SK-N-SH (cell line): ENCODE measurements around the gene TRMU. TPM values are rescaled to one million over a fixed set of nuclear protein-coding genes. Genes with fewer than 3 reads are reported as not detected.

Experiments used
- CTCF ChIA-PET: fragments of 300-600, 350-600 bp; formaldehyde crosslinking; extraction: SDS; loops from one replicate; lab custom pipeline; 2021; lab: Yijun Ruan, JAX
- POLR2A ChIA-PET: fragments of 350-600 bp; sonication (Branson Sonifier 250); formaldehyde crosslinking; extraction: SDS; loops from one replicate; lab custom pipeline; 2020; ENCODE audit warnings: antibody characterized with exemption, inconsistent platforms; lab: Yijun Ruan, JAX
- DNase-seq: peaks from one replicate; pipeline ENCODE4 v3.0.0; 2012
- H2AFZ ChIP-seq: fragments of 200-600 bp; sonication (generic); 2 replicates; pipeline ENCODE4 v1.8.1; 2016; ENCODE audit warnings: antibody characterized with exemption, mild to moderate bottlenecking, low read depth
- H3F3A ChIP-seq: fragments of 200-600 bp; sonication (generic); replicated peaks from 2 replicates; pipeline ENCODE3; 2016; ENCODE audit warnings: antibody characterized with exemption, mild to moderate bottlenecking; ENCODE audit not compliant: insufficient read depth
- H3K27ac ChIP-seq, 2 experiments: fragments of 200-500 bp in 1 of 2; fragments of 200-600 bp in 1 of 2; sonication (Bioruptor generic) in 1 of 2; sonication (generic), shearing (Covaris generic) in 1 of 2; 2 replicates each; pipeline versions ENCODE4 v1.5.1 to v1.6.1; 2014 to 2016; ENCODE audit warnings: low read depth in 2 of 2, inconsistent platforms in 1 of 2, low read length in 1 of 2, mild to moderate bottlenecking in 1 of 2, mixed read lengths in 1 of 2
- H3K27me3 ChIP-seq: fragments of 200-600 bp; sonication (generic), shearing (Covaris generic); 2 replicates; pipeline ENCODE4 v1.6.1; 2016; ENCODE audit warnings: mixed run types; ENCODE audit not compliant: insufficient read depth
- H3K36me3 ChIP-seq, 2 experiments: fragments of 200-500 bp in 1 of 2; fragments of 200-600 bp in 1 of 2; sonication (Bioruptor generic) in 1 of 2; sonication (generic) in 1 of 2; replicated peaks in 1 of 2; 2 replicates each; pipeline versions ENCODE3 to v1.5.1; 2014 to 2016; ENCODE audit warnings: low read length in 1 of 2, mild to moderate bottlenecking in 1 of 2; ENCODE audit not compliant: insufficient read depth in 2 of 2, control insufficient read depth in 1 of 2
- H3K4me1 ChIP-seq, 2 experiments: fragments of 200-500 bp in 1 of 2; fragments of 200-600 bp in 1 of 2; sonication (Bioruptor generic) in 1 of 2; sonication (generic), shearing (Covaris generic) in 1 of 2; 2 replicates each; pipeline versions ENCODE4 v1.5.1 to v1.6.1; 2014 to 2016; ENCODE audit warnings: low read depth in 1 of 2, low read length in 1 of 2, mixed run types in 1 of 2; ENCODE audit not compliant: insufficient read depth in 2 of 2, control insufficient read depth in 1 of 2
- H3K4me2 ChIP-seq: fragments of 200-600 bp; sonication (generic), shearing (Covaris generic); 2 replicates; pipeline ENCODE4 v1.6.1; 2017; ENCODE audit warnings: mixed run types
- H3K4me3 ChIP-seq, 2 experiments: fragments of 200-500 bp in 1 of 2; fragments of 200-600 bp in 1 of 2; sonication (Bioruptor generic) in 1 of 2; sonication (generic), shearing (Covaris generic) in 1 of 2; 2 replicates each; pipeline versions ENCODE4 v1.5.1 to v1.8.1; 2014 to 2016; ENCODE audit warnings: low read depth in 2 of 2, inconsistent platforms in 1 of 2, low read length in 1 of 2, mild to moderate bottlenecking in 1 of 2, mixed read lengths in 1 of 2, moderate library complexity in 1 of 2
- H3K79me2 ChIP-seq: fragments of 200-600 bp; sonication (generic); 2 replicates; pipeline ENCODE4 v1.8.1; 2017; ENCODE audit warnings: mild to moderate bottlenecking; ENCODE audit not compliant: insufficient read depth
- H3K9ac ChIP-seq: fragments of 200-600 bp; sonication (generic); 2 replicates; pipeline ENCODE4 v1.6.1; 2017; ENCODE audit warnings: mixed run types
- H3K9me2 ChIP-seq: fragments of 200-600 bp; sonication (generic); 2 replicates; pipeline ENCODE4 v1.6.1; 2017; ENCODE audit warnings: mixed run types
- H3K9me3 ChIP-seq: fragments of 200-600 bp; sonication (generic); 2 replicates; pipeline ENCODE4 v1.6.1; 2017; ENCODE audit warnings: mixed run types, mild to moderate bottlenecking, moderate library complexity
- H4K20me1 ChIP-seq: fragments of 200-600 bp; sonication (generic); 2 replicates; pipeline ENCODE4 v1.6.1; 2017; ENCODE audit warnings: mild to moderate bottlenecking, mixed run types; ENCODE audit not compliant: insufficient read depth
- CHD2 ChIP-seq: fragments of 150-350 bp; IDR thresholded peaks from 2 replicates; pipeline ENCODE4 v1.6.1; 2018; ENCODE audit warnings: low read length; ENCODE audit not compliant: partially characterized antibody
- CTCF ChIP-seq: fragments of 200-600 bp; sonication (generic); IDR thresholded peaks from 2 replicates; pipeline ENCODE4 v1.6.1; 2017; ENCODE audit warnings: antibody characterized with exemption, mild to moderate bottlenecking, moderate library complexity
- EZH2phosphoT487 ChIP-seq: fragments of 200-600 bp; sonication (generic); IDR thresholded peaks from 2 replicates; pipeline ENCODE4 v1.6.1; 2017; ENCODE audit warnings: low read depth, mixed run types, mild to moderate bottlenecking, antibody characterized with exemption, moderate library complexity, borderline replicate concordance
- FOSL2 ChIP-seq: IDR thresholded peaks from 2 replicates; pipeline ENCODE4 v1.4.0; 2012; ENCODE audit warnings: low read depth, mild to moderate bottlenecking, moderate library complexity, borderline replicate concordance
- FOXJ3 ChIP-seq: sonication (generic); formaldehyde crosslinking; IDR thresholded peaks from 2 replicates; pipeline ENCODE4 v1.5.1; 2020; ENCODE audit warnings: mild to moderate bottlenecking, missing genetic modification reagents
- FOXM1 ChIP-seq: IDR thresholded peaks from 2 replicates; pipeline ENCODE4 v1.4.0; 2012; ENCODE audit warnings: low read depth, mild to moderate bottlenecking
- GATA2 ChIP-seq: sonication (generic); formaldehyde crosslinking; IDR thresholded peaks from 2 replicates; pipeline ENCODE4 v1.5.0; 2020; ENCODE audit warnings: mild to moderate bottlenecking, missing genetic modification reagents
- IRF3 ChIP-seq: fragments of 150-350 bp; IDR thresholded peaks from 2 replicates; pipeline ENCODE4 v1.6.1; 2016; ENCODE audit warnings: mild to moderate bottlenecking, low read depth, low read length
- JUND ChIP-seq: IDR thresholded peaks from 2 replicates; pipeline ENCODE4 v1.4.0; 2012
- MEF2A ChIP-seq: IDR thresholded peaks from 2 replicates; pipeline ENCODE4 v1.4.0; 2012; ENCODE audit warnings: low read depth, borderline replicate concordance
- MXI1 ChIP-seq: IDR thresholded peaks from 2 replicates; pipeline ENCODE4 v1.6.1; 2012; ENCODE audit warnings: mild to moderate bottlenecking, low read depth, low read length, improper control_type of control experiment
- RAD21 ChIP-seq: IDR thresholded peaks from 2 replicates; pipeline ENCODE4 v1.6.1; 2012; ENCODE audit warnings: mild to moderate bottlenecking, low read length
- RFX5 ChIP-seq: IDR thresholded peaks from 2 replicates; pipeline ENCODE4 v1.6.1; 2012; ENCODE audit warnings: mild to moderate bottlenecking, improper control_type of control experiment, low read length
- SMC3 ChIP-seq: IDR thresholded peaks from 2 replicates; pipeline ENCODE4 v1.6.1; 2012; ENCODE audit warnings: low read depth, low read length, improper control_type of control experiment
- TAF1 ChIP-seq: IDR thresholded peaks from 2 replicates; pipeline ENCODE4 v1.6.1; 2012; ENCODE audit warnings: low read depth, mild to moderate bottlenecking, low read length, moderate library complexity, borderline replicate concordance
- TCF12 ChIP-seq: IDR thresholded peaks from 2 replicates; pipeline ENCODE4 v1.4.0; 2012
- TEAD4 ChIP-seq: IDR thresholded peaks from 2 replicates; pipeline ENCODE4 v1.4.0; 2012; ENCODE audit warnings: mild to moderate bottlenecking, borderline replicate concordance; ENCODE audit not compliant: insufficient read depth
- USF1 ChIP-seq: IDR thresholded peaks from 2 replicates; pipeline ENCODE4 v1.4.0; 2012; ENCODE audit warnings: low read depth, borderline replicate concordance
- USF2 ChIP-seq: fragments of 150-350 bp; IDR thresholded peaks from 2 replicates; pipeline ENCODE4 v1.6.1; 2017; ENCODE audit warnings: antibody characterized with exemption, low read length, low read depth, borderline replicate concordance
- ZBTB33 ChIP-seq: IDR thresholded peaks from 2 replicates; pipeline ENCODE4 v1.4.0; 2012; ENCODE audit warnings: low read depth, borderline replicate concordance
- WGBS: methylation state at CpG from one replicate; pipeline ENCODE4 v1.1.6; 2017; ENCODE audit warnings: low lambda C conversion rate; 5-methylcytosine and 5-hydroxymethylcytosine counted together
- polyA plus RNA-seq, 3 experiments: library from polyadenylated mRNA; depleted of rRNA; stranded (reverse); fragments of >200 nt; gene quantifications; 2 replicates each; pipeline ENCODE4 v1.2.3, GENCODE V29; 2012

Gene TRMU
- polyA plus RNA-seq, 1 of the 3 experiments (the other 2 are of a cell fraction): 47.1 TPM

- peaks cover 11% of the 10 kb centered on the region; the same call in 1 of the 2 replicates for H4K20me1 ChIP-seq
- peaks cover 22 to 82% of the 10 kb centered on the region in 2 experiments for H3K36me3 ChIP-seq
- no peaks in the 10 kb centered on the region for H3K9me2 ChIP-seq
- no peaks in the 10 kb centered on the region for H3F3A ChIP-seq
- WGBS: 96% methylated on average over 16 of the region's 18 CpGs
- no peak overlapping the region for H3K27ac ChIP-seq
- no peak overlapping the region for H3K9ac ChIP-seq
- no peak overlapping the region for H2AFZ ChIP-seq
- no peak for DNase-seq
- no peaks in the 10 kb centered on the region for H3K4me1 ChIP-seq
- no peaks in the 10 kb centered on the region for H3K9me3 ChIP-seq
- peaks cover 16% of the 10 kb centered on the region; the same call in 1 of the 2 replicates for H3K79me2 ChIP-seq
- H3K4me3 ChIP-seq: no peak overlapping the region
- ChIA-PET CTCF (interaction anchor here (1.7 kb wide), 1 partner anchor 194 kb away, joined by 7 read pairs; no protein-coding TSS in a partner anchor), POLR2A (no interaction called here)
- no peaks in the 10 kb centered on the region for H3K27me3 ChIP-seq
- no peak overlapping the region for H3K4me2 ChIP-seq
- TF ChIP-seq RFX5: no peak
- no peak for TF ChIP-seq MEF2A
- TF ChIP-seq SMC3: no peak
- TF ChIP-seq TCF12: no peak
- no peak for TF ChIP-seq FOXM1
- no peak for TF ChIP-seq RAD21
- no peak for TF ChIP-seq TAF1
- no peak for TF ChIP-seq EZH2phosphoT487
- TF ChIP-seq JUND: no peak
- no peak for TF ChIP-seq FOXJ3 (CRISPR knock-in tag)
- TF ChIP-seq IRF3: no peak
Measured at GRCh38 chr22:46349238-46349637, 13.7 kb downstream of the TRMU start.

GRCh38 chr22:46349681-46350080 is 14.2 kb downstream of the TRMU start:
- Histone ChIP-seq H3K36me3 (peaks cover 20 to 82% of the 10 kb centered on the region in 2 experiments), H3K4me3 (no peak overlapping the region), H3K9me2 (no peaks in the 10 kb centered on the region), H3F3A (no peaks in the 10 kb centered on the region), H3K27me3 (no peaks in the 10 kb centered on the region), H3K4me1 (no peaks in the 10 kb centered on the region), H4K20me1 (peaks cover 15% of the 10 kb centered on the region; the same call in 1 of the 2 replicates), H2AFZ (no peak overlapping the region), H3K9ac (no peak overlapping the region), H3K9me3 (no peaks in the 10 kb centered on the region), H3K79me2 (peaks cover 16% of the 10 kb centered on the region; the same call in 1 of the 2 replicates), H3K27ac (no peak overlapping the region), H3K4me2 (no peak overlapping the region)
- POLR2A ChIA-PET: no interaction called here
- CTCF ChIA-PET: interaction anchor here (1.7 kb wide), 1 partner anchor 193 kb away, joined by 7 read pairs; no protein-coding TSS in a partner anchor
- no peak for DNase-seq
- WGBS: 79% methylated on average over 6 of the region's 6 CpGs
- no peak for TF ChIP-seq MXI1
- TF ChIP-seq MEF2A: no peak
- TF ChIP-seq IRF3: no peak
- TF ChIP-seq USF2: no peak
- no peak for TF ChIP-seq FOSL2
- TF ChIP-seq FOXM1: no peak
- no peak for TF ChIP-seq ZBTB33
- no peak for TF ChIP-seq CTCF
- no peak for TF ChIP-seq TEAD4
- no peak for TF ChIP-seq TCF12
- TF ChIP-seq CHD2: no peak
- TF ChIP-seq GATA2: no peak
- TF ChIP-seq USF1: no peak
